D721Med (cell line): ENCODE data around the gene JAK1.

Experiments
- DNase-seq: peaks from one replicate; pipeline ENCODE4 v3.0.0; 2011; ENCODE audit warnings: low spot score; ENCODE audit not compliant: insufficient read length
- FAIRE-seq: peaks from 2 replicates; lab custom pipeline; 2011; peaks lifted over from hg19 to GRCh38; lab: Jason Lieb, UNC
- CTCF ChIP-seq: IDR thresholded peaks from 2 replicates; pipeline ENCODE4 v1.5.1; 2012; ENCODE audit warnings: mild to moderate bottlenecking, control low read depth; ENCODE audit not compliant: insufficient read depth; ENCODE audit errors: missing control alignments

JAK1 gene

DNA sequence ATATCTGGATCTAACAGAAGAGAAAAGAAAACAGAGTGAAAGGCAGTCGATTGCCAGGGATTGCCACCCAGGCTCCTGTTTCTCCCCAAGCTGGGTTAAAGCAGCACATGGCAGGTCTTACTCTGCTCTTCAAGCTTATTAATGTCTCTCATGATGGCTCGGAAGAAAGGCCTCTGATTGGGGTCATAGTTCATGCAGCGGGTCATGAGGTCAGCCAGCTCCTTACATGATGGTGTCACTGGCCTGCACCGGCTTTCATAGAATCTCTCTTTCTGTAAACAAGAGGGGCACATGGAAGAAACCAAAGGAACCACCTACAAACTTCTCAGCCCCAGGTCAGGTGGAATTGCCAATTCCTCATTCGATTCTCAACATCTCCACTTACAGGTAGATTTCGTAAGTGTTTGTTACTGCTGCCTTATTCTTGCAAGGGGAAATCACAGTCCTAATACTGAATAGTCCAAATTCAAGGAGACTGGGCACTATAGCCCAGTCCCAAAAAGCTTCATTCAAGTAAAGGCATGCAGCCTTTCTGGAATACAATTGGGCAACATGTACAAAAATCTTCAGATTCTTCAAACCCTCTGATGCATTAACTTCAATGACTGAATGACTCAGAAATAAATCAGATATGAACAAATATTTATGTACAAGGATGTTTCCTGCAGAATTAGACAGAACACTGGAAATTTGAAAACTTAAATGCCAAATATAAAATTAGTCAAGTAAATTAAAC, 124.9 kb downstream of the JAK1 start:
- no peak for TF ChIP-seq CTCF
- DNase-seq: no peak
- FAIRE-seq: no peak

DNA sequence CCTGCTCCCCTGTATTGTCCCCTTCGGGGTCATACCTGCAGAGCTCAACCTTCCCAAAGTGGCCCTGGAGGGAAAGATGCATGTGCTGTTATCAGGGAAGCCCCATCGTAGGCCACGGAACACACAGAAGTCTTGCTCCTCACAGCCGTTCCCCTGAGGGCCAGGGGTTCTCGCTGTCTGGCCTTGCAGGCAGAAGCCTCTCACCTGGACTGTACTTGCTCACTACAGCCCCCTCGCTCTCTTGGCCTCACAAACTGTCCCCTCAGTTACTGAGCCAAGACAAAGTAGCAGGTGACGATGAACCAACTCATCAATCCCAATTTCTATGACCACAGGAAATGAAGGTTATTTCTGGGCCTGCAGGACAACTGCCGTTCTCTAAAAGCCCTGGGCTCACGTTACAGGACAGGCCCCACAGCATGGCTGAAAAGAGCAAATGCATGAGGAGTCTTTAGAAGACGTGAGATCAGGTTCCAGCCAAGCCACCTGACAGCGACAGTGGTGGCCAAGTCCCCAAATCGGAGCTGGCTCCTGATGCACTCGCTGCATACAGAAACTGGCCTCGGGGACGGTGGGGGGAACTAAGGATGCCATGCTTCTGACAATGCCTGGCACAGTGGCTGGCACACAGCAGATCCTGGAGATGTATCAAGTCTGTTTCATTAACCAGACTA, 126.5 kb downstream of the JAK1 start:
- DNase-seq (no peak), FAIRE-seq (no peak)
- no peak for TF ChIP-seq CTCF

DNA sequence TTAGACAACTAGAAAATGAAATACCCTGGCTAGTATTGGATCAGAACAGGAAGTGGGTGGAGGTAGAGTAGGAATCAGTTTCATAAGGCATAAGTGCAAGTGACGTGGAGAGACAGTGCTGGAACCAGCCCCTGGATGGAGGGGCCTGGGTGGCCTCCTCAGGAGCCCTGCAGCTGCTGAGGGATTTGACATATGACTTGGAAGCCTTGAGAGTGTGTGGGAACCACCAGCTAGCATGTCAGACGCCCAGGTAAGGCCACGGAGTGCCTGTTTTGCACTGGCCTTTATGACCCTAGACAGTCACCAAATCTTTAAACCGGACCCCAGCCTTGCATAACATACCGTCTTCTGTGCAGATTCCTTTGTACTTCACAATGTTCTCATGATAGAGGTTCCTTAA, 127.1 kb downstream of the JAK1 start:
- TF ChIP-seq CTCF: no peak
- DNase-seq: no peak
- FAIRE-seq: no peak

- TF ChIP-seq CTCF: no peak
- no peak for FAIRE-seq
Observed at GRCh38 chr1:64838486-64838885, 127.9 kb downstream of the JAK1 start.

GRCh38 chr1:64836802-64837201, 129.5 kb downstream of the JAK1 start:
- no peak for TF ChIP-seq CTCF
- FAIRE-seq: no peak
- no peak for DNase-seq

More at GRCh38 chr1:64838486-64838885, 127.9 kb downstream of the JAK1 start:
- DNase-seq: no peak

DNA sequence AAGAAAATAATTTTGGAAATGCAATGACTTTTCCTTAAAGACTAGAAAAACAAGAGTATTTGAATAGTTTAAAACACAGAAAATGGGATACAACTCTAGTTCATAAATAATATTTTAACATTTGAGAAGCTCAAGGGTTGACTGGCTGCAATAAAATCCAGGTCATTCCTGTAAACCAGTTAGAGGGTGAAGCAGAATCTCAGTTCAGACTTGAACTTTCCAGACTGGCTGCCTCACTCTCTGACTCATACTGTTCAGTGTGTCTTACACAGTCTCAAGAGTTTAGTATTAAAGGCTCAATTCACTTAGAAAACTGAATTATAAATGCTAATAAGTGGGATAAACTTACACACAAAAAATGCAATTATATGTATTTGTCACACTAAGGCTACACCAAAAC, 131.6 kb downstream of the JAK1 start:
- DNase-seq (no peak), FAIRE-seq (no peak)
- no peak for TF ChIP-seq CTCF
